Measurements from ENCODE around the gene TRIM3.
A peak's percentile ranks its signal among the peaks of the same experiment; 100 is the strongest.
"Not testable (repeated sequence)": the region's sequence is repeated elsewhere in the genome, so short reads cannot be mapped to it uniquely, and the experiment has no call there.

TRIM3 gene

GRCh38 chr11:6473451-6474412 is at the start of gene TRIM3:
Gene TRIM3 (minus strand): TSS chr11:6473941. CDS start chr11:6465695, 8,246 bp downstream.
- DNase-seq (ENCODE audit: low read depth) = peak; percentile 67

- no peak for DNase-seq (ENCODE audit: low read depth)
Measured at GRCh38 chr11:6523253-6523652, 49.5 kb upstream of the TRIM3 start.

GRCh38 chr11:6521946-6522345 is 48.2 kb upstream of the TRIM3 start:
- DNase-seq (ENCODE audit: low read depth) = not testable (repeated sequence)

- DNase-seq (ENCODE audit: low read depth) = no peak
Measured at GRCh38 chr11:6520265-6520664, 46.5 kb upstream of the TRIM3 start.

- DNase-seq (ENCODE audit: low read depth) = no peak
Measured at GRCh38 chr11:6516865-6517264, 43.1 kb upstream of the TRIM3 start.

GRCh38 chr11:6505577-6506240 is 32.0 kb upstream of the TRIM3 start:
- DNase-seq (ENCODE audit: low read depth) = no peak

GRCh38 chr11:6504166-6504565 is 30.4 kb upstream of the TRIM3 start:
- DNase-seq (ENCODE audit: low read depth) = no peak

GRCh38 chr11:6502382-6502781 is 28.6 kb upstream of the TRIM3 start:
- DNase-seq (ENCODE audit: low read depth) = no peak

- DNase-seq (ENCODE audit: low read depth) = no peak
Measured at GRCh38 chr11:6498544-6498943, 24.8 kb upstream of the TRIM3 start.

GRCh38 chr11:6498121-6498520 is 24.4 kb upstream of the TRIM3 start:
- DNase-seq (ENCODE audit: low read depth) = no peak

GRCh38 chr11:6497069-6497839 is 23.5 kb upstream of the TRIM3 start, which contains the start of gene DNHD1:
Gene DNHD1 (plus strand): TSS chr11:6497280. CDS start chr11:6498216, 936 bp downstream.
- no peak for DNase-seq (ENCODE audit: low read depth)

GRCh38 chr11:6489306-6489705 is 15.6 kb upstream of the TRIM3 start:
- DNase-seq (ENCODE audit: low read depth) = no peak

GRCh38 chr11:6488821-6489220 is 15.1 kb upstream of the TRIM3 start:
- no peak for DNase-seq (ENCODE audit: low read depth)

- no peak for DNase-seq (ENCODE audit: low read depth)
Measured at GRCh38 chr11:6488342-6488741, 14.6 kb upstream of the TRIM3 start.

- DNase-seq (ENCODE audit: low read depth) = no peak
Measured at GRCh38 chr11:6486938-6487337, 13.2 kb upstream of the TRIM3 start.

- no peak for DNase-seq (ENCODE audit: low read depth)
Measured at GRCh38 chr11:6486256-6486655, 12.5 kb upstream of the TRIM3 start.

- DNase-seq (ENCODE audit: low read depth) = no peak
Measured at GRCh38 chr11:6485661-6486060, 11.9 kb upstream of the TRIM3 start.

- DNase-seq (ENCODE audit: low read depth) = no peak
Measured at GRCh38 chr11:6483015-6483414, 9.3 kb upstream of the TRIM3 start.

GRCh38 chr11:6482441-6482840 is 8.7 kb upstream of the TRIM3 start:
- DNase-seq (ENCODE audit: low read depth) = no peak

GRCh38 chr11:6481924-6482275 is 8.2 kb upstream of the TRIM3 start:
- DNase-seq (ENCODE audit: low read depth) = no peak

GRCh38 chr11:6481012-6481923 is 7.5 kb upstream of the TRIM3 start, which contains the start of the genes ARFIP2 and TIMM10B:
Gene ARFIP2 (minus strand): TSS chr11:6481331. CDS start chr11:6480421, 910 bp downstream.
Gene TIMM10B (plus strand): TSS chr11:6481501. CDS start chr11:6481517, 16 bp downstream.
- peak; percentile 93 for DNase-seq (ENCODE audit: low read depth)
